ENCODE data around the gene CACNA1G. TPM values are rescaled to one million over a fixed set of nuclear protein-coding genes. Genes with fewer than 3 reads are reported as not detected.

Gene CACNA1G
- total RNA-seq, 1 experiment from 2014 or later, result 0.04 TPM

- DNase-seq (peak; percentile 97), ATAC-seq (peak; percentile 79)
- no peaks in the 10 kb centered on the region for H3K27me3 ChIP-seq (ENCODE audit: low read length)
- intact Hi-C loops (cut with micrococcal nuclease), result loop anchor here (1.0 kb wide), 4 partner anchors 79 to 294 kb away; no protein-coding TSS in a partner anchor
- H3K4me3 ChIP-seq (ENCODE audit: low read length), result peak within 1 kb of the TSS; percentile 72
- peak within 1 kb of the TSS; percentile 88 for H3K9ac ChIP-seq (ENCODE audit: low read length)
- no peaks in the 10 kb centered on the region for H3F3A ChIP-seq (ENCODE audit: low read length, unreplicated experiment)
- no peaks in the 10 kb centered on the region for H3K9me3 ChIP-seq (ENCODE audit: low read length)
- BruUV-seq (replicated peaks), result no TSS peak
- ChIA-PET POLR2A (ENCODE audit: unreplicated experiment) (interaction anchor here (1.0 kb wide), 1 partner anchor 148 kb away, joined by 17 read pairs; no protein-coding TSS in a partner anchor), CTCF (interaction anchor here (0.5 to 1.7 kb wide), 2 partner anchors 79 to 294 kb away, joined by 4 to 6 read pairs; no protein-coding TSS in a partner anchor)
- H3K4me2 ChIP-seq (ENCODE audit: low read length), result peak within 1 kb of the TSS; percentile 90
- no peaks in the 10 kb centered on the region for H4K20me1 ChIP-seq (ENCODE audit: low read length)
- no peaks in the 10 kb centered on the region for H3K9me2 ChIP-seq (replicated peaks; ENCODE audit: low read length)
- H3K79me2 ChIP-seq (ENCODE audit: low read length), result peaks cover 13% of the 10 kb centered on the region
- H3K27ac ChIP-seq (ENCODE audit: low read length), result peak within 1 kb of the TSS; percentile 43
- TF ChIP-seq CTCF (conservative IDR thresholded peaks at IDR 0.05; ENCODE audit: low read depth, low read length), result peak; percentile 99
- TF ChIP-seq EZH2 (IDR thresholded peaks at IDR 0.05; ENCODE audit: low read length, unreplicated experiment), result no peak
- peaks cover 8% of the 10 kb centered on the region for H3K36me3 ChIP-seq (ENCODE audit: low read depth, low read length)
- peaks cover 28% of the 10 kb centered on the region for H3K4me1 ChIP-seq (ENCODE audit: insufficient read depth, low read length)
- H2AFZ ChIP-seq (ENCODE audit: low read length), result peak within 1 kb of the TSS; percentile 69
Measured at GRCh38 chr17:50547035-50547735, 13.3 kb upstream of the CACNA1G start, which contains the start of gene SPATA20. SPATA20 (plus strand) TSS chr17:50547174; CDS start chr17:50547209, 35 bp downstream.

GRCh38 chr17:50547736-50548083, 12.8 kb upstream of the CACNA1G start:
- Histone ChIP-seq H3K9me3 (ENCODE audit: low read length) (no peaks in the 10 kb centered on the region), H3K4me3 (ENCODE audit: low read length) (peak overlapping the region; percentile 72), H2AFZ (ENCODE audit: low read length) (no peak overlapping the region), H3K4me2 (ENCODE audit: low read length) (peak overlapping the region; percentile 90), H3K27me3 (ENCODE audit: low read length) (no peaks in the 10 kb centered on the region), H3K9ac (ENCODE audit: low read length) (peak overlapping the region; percentile 88), H3K36me3 (ENCODE audit: low read depth, low read length) (peaks cover 8% of the 10 kb centered on the region), H3K4me1 (ENCODE audit: insufficient read depth, low read length) (peaks cover 23% of the 10 kb centered on the region), H3K79me2 (ENCODE audit: low read length) (peaks cover 13% of the 10 kb centered on the region), H4K20me1 (ENCODE audit: low read length) (no peaks in the 10 kb centered on the region), H3F3A (ENCODE audit: low read length, unreplicated experiment) (no peaks in the 10 kb centered on the region), H3K9me2 (replicated peaks; ENCODE audit: low read length) (no peaks in the 10 kb centered on the region), H3K27ac (ENCODE audit: low read length) (peak overlapping the region; percentile 43)
- intact Hi-C loops (cut with micrococcal nuclease), result loop anchor here (1.0 kb wide), 4 partner anchors 79 to 294 kb away; no protein-coding TSS in a partner anchor
- DNase-seq (no peak), ATAC-seq (peak; percentile 31)
- BruUV-seq (replicated peaks), result no TSS peak
- POLR2A ChIA-PET (ENCODE audit: unreplicated experiment), result interaction anchor here (1.0 kb wide), 1 partner anchor 148 kb away, joined by 17 read pairs; no protein-coding TSS in a partner anchor
- no peak for TF ChIP-seq EZH2 (IDR thresholded peaks at IDR 0.05; ENCODE audit: low read length, unreplicated experiment)
- TF ChIP-seq EZH2phosphoT487 (IDR thresholded peaks at IDR 0.05; ENCODE audit: borderline replicate concordance, low read length), result no peak
- TF ChIP-seq CTCF (conservative IDR thresholded peaks at IDR 0.05; ENCODE audit: low read depth, low read length), result no peak
- CTCF ChIA-PET, result interaction anchor here (0.5 to 1.7 kb wide), 2 partner anchors 78 to 293 kb away, joined by 4 to 6 read pairs; no protein-coding TSS in a partner anchor

- peaks cover 13% of the 10 kb centered on the region for H3K79me2 ChIP-seq (ENCODE audit: low read length)
- ChIA-PET POLR2A (ENCODE audit: unreplicated experiment) (no interaction called here), CTCF (interaction anchor here (0.6 kb wide), 1 partner anchor 76 kb away, joined by 3 read pairs; no protein-coding TSS in a partner anchor)
- TF ChIP-seq EZH2 (IDR thresholded peaks at IDR 0.05; ENCODE audit: low read length, unreplicated experiment) (no peak), EZH2phosphoT487 (IDR thresholded peaks at IDR 0.05; ENCODE audit: borderline replicate concordance, low read length) (no peak), CTCF (conservative IDR thresholded peaks at IDR 0.05; ENCODE audit: low read depth, low read length) (no peak)
- H3F3A ChIP-seq (ENCODE audit: low read length, unreplicated experiment), result no peaks in the 10 kb centered on the region
- H3K4me1 ChIP-seq (ENCODE audit: insufficient read depth, low read length), result peaks cover 12% of the 10 kb centered on the region
- no peak overlapping the region for H2AFZ ChIP-seq (ENCODE audit: low read length)
- intact Hi-C loops (cut with micrococcal nuclease), result no loop called here
- no TSS peak for BruUV-seq (replicated peaks)
- no peak overlapping the region for H3K9ac ChIP-seq (ENCODE audit: low read length)
- H3K4me3 ChIP-seq (ENCODE audit: low read length), result no peak overlapping the region
- H4K20me1 ChIP-seq (ENCODE audit: low read length), result no peaks in the 10 kb centered on the region
- H3K27ac ChIP-seq (ENCODE audit: low read length), result no peak overlapping the region
- peaks cover 8% of the 10 kb centered on the region for H3K36me3 ChIP-seq (ENCODE audit: low read depth, low read length)
- H3K9me2 ChIP-seq (replicated peaks; ENCODE audit: low read length), result no peaks in the 10 kb centered on the region
- no peak overlapping the region for H3K4me2 ChIP-seq (ENCODE audit: low read length)
- H3K27me3 ChIP-seq (ENCODE audit: low read length), result no peaks in the 10 kb centered on the region
- ATAC-seq (no peak), DNase-seq (no peak)
- H3K9me3 ChIP-seq (ENCODE audit: low read length), result no peaks in the 10 kb centered on the region
Measured at GRCh38 chr17:50548831-50549230, 11.7 kb upstream of the CACNA1G start.

All from PC-3 (cell line).